Measurements from ENCODE around the gene ARIH1. TPM values are rescaled to one million over a fixed set of nuclear protein-coding genes. Genes with fewer than 3 reads are reported as not detected.

The ARIH1 gene
- total and polyA plus RNA-seq, 10 of the 15 experiments (the other 5 are each of a cell fraction or from before 2014, with no cell fraction given), result 14.7 to 99.5 (median 26.5) TPM

GRCh38 chr15:72535911-72536310 lies 61.8 kb downstream of the ARIH1 start (continued):
- TF ChIP-seq ZNF217 (IDR thresholded peaks at IDR 0.05) (no peak), IKZF2 (IDR thresholded peaks at IDR 0.05) (no peak)

- in situ Hi-C loops (cut with MboI) (no loop called here), intact Hi-C loops (cut with micrococcal nuclease; ENCODE audit: unreplicated experiment) (no loop called here)
- no peaks in the 10 kb centered on the region for H4K20me1 ChIP-seq (ENCODE audit: control insufficient read depth, insufficient read depth)
- DNase-seq (ENCODE audit: low read depth, low spot score) (no peak), FAIRE-seq (no peak), ATAC-seq (no peak)
- no TSS peak for BruUV-seq (replicated peaks)
- no peaks in the 10 kb centered on the region; the same call in 2 of the 3 replicates for H3K9me3 ChIP-seq (replicated peaks; ENCODE audit: control insufficient read depth, insufficient read depth, low read length)
- POLR2A ChIA-PET, result no interaction called here
- no peak overlapping the region for H3K9ac ChIP-seq (ENCODE audit: control insufficient read depth, insufficient read depth, low read length)
- H2AFZ ChIP-seq (ENCODE audit: control insufficient read depth, low read depth, low read length), result no peak overlapping the region
- H3K4me2 ChIP-seq (ENCODE audit: control insufficient read depth, insufficient read depth), result no peak overlapping the region
- no peaks in the 10 kb centered on the region for H3K27me3 ChIP-seq (replicated peaks in 1 of 2; ENCODE audit: control insufficient read depth in 2 of 2, insufficient read depth in 2 of 2, low read length in 1 of 2)
- RAD21 ChIA-PET (ENCODE audit: unreplicated experiment), result no interaction called here
- CTCF ChIA-PET, result interaction anchor here (0.7 to 1.5 kb wide), 2 partner anchors 12 to 224 kb away, joined by 3 to 5 read pairs; no protein-coding TSS in a partner anchor
- SMC1A ChIA-PET (ENCODE audit: uncharacterized antibody, unreplicated experiment), result interaction anchor here (0.8 kb wide), 1 partner anchor 10 kb away, joined by 3 read pairs; no protein-coding TSS in a partner anchor
- 98% methylated on average over 3 of the region's 3 CpGs for WGBS (ENCODE audit: insufficient coverage, insufficient replicate concordance, low lambda C conversion rate, missing lambda C conversion rate)
- no peak overlapping the region for H3K27ac ChIP-seq (ENCODE audit: control insufficient read depth, insufficient read depth)
- H3K36me3 ChIP-seq (ENCODE audit: control insufficient read depth in 2 of 2, insufficient read depth in 2 of 2, low read length in 1 of 2), result no peaks in the 10 kb centered on the region
- no peak overlapping the region for H3K4me3 ChIP-seq
- peaks cover 5% of the 10 kb centered on the region for H3K79me2 ChIP-seq (ENCODE audit: control insufficient read depth, insufficient read depth, low read length)
- no peaks in the 10 kb centered on the region for H3K4me1 ChIP-seq (ENCODE audit: control insufficient read depth, insufficient read depth, low read length)
- TF ChIP-seq ZNF622 (IDR thresholded peaks at IDR 0.05) (no peak), SUPT20H (IDR thresholded peaks at IDR 0.05; ENCODE audit: borderline replicate concordance, control insufficient read depth, low read depth, low read length) (no peak), SIN3A (IDR thresholded peaks at IDR 0.05; ENCODE audit: low read depth, low read length) (no peak), ZBTB40 (IDR thresholded peaks at IDR 0.05; ENCODE audit: borderline replicate concordance) (no peak), SMARCA5 (IDR thresholded peaks at IDR 0.05) (no peak), BACH1 (IDR thresholded peaks at IDR 0.05; ENCODE audit: borderline replicate concordance) (no peak), SMC3 (IDR thresholded peaks at IDR 0.05; ENCODE audit: borderline replicate concordance, low read length) (no peak), GABPA (IDR thresholded peaks at IDR 0.05; ENCODE audit: low read depth) (no peak), ZSCAN29 (IDR thresholded peaks at IDR 0.05) (no peak), PKNOX1 (IDR thresholded peaks at IDR 0.05) (no peak), CHD2 (IDR thresholded peaks at IDR 0.05; ENCODE audit: borderline replicate concordance, low read depth, low read length) (no peak), SP1 (IDR thresholded peaks at IDR 0.05; ENCODE audit: low read depth, low read length) (no peak), MEF2B (IDR thresholded peaks at IDR 0.05; ENCODE audit: partially characterized antibody, poor library complexity, severe bottlenecking) (no peak), FOXM1 (IDR thresholded peaks at IDR 0.05; ENCODE audit: low read depth, low read length) (no peak), CTCF (IDR thresholded peaks at IDR 0.05 in 2 of 3, conservative IDR thresholded peaks at IDR 0.05 in 1 of 3; ENCODE audit: control insufficient read depth in 2 of 3, extremely low read depth in 1 of 3, insufficient read depth in 1 of 3, low read depth in 3 of 3, low read length in 3 of 3) (no peak), NR2F1 (conservative IDR thresholded peaks at IDR 0.05) (no peak)
Measured at GRCh38 chr15:72536506-72536905, 62.4 kb downstream of the ARIH1 start.

Measured in GM12878 (cell line).